Left ventricle myocardium superior (tissue), 1 donor: ENCODE measurements around the gene PCNX3. TPM values are rescaled to one million over a fixed set of nuclear protein-coding genes. Genes with fewer than 3 reads are reported as not detected.
"Not testable (repeated sequence)": the region's sequence is repeated elsewhere in the genome, so short reads cannot be mapped to it uniquely, and the experiment has no call there.

ENCODE experiments used
- ATAC-seq: fragments of 200-7000 bp; cut with Tn5 transposase; one replicate; pipeline ENCODE4 v1.9.1; 2020; ENCODE audit warnings: mild to moderate bottlenecking, moderate library complexity
- DNase-seq: peaks from one replicate; pipeline ENCODE4 v3.0.0-alpha.2; 2020
- intact Hi-C: fragments of 100-400 bp; cut with micrococcal nuclease; formaldehyde crosslinking; loops from one replicate; pipeline ENCODE4 v1.11.0; 2022
- microRNA-seq: library from miRNA; unstranded; fragments of <30 nt; microRNA quantifications from one replicate; pipeline ENCODE4 v1.2.0, GENCODE V29; 2020; ENCODE audit warnings: borderline number of aligned reads
- total RNA-seq: library from RNA; stranded (reverse); fragmentation: NEBNext Ultra II Directional; extraction: Animal tissue kit (Norgen Biotek cat#: 25700); gene quantifications from one replicate; pipeline ENCODE4 v1.2.1, GENCODE V29; 2021
- donor health status: DM: no; HTN: yes; CAD: no; lungs with severe emphysema.

The PCNX3 gene
- total RNA-seq, 1 donor from 2014 or later, result 11.8 TPM

DNA sequence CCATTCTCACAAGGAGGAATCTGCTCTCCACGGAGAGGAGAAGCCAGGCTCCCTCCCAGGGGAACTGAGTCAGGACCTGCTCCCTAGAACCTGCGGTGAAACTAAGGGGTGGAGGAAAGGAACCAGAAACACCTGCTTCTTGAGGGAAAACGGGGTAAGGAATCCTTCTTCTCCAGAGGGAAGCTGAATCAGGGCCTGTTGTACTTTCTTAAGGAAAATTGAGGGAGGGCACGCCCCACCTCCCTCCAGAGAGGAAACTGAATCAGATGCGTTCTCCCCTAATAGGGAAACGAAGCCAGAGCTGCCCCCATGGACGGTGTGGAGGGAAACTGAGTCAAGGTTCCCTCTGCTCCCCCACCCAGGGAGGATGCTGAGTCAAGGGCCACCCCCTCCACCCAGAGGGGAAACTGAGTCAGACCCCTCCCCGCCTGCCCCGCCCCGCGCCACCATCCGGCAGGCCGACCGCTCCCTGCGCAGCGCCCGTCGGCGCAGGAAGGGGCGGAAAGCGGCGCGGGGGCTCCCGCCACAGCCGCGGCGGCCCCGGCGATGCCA is 46.7 kb downstream of the PCNX3 start:
- no peak for ATAC-seq
- intact Hi-C loops, result no loop called here
- DNase-seq, result no peak

DNA sequence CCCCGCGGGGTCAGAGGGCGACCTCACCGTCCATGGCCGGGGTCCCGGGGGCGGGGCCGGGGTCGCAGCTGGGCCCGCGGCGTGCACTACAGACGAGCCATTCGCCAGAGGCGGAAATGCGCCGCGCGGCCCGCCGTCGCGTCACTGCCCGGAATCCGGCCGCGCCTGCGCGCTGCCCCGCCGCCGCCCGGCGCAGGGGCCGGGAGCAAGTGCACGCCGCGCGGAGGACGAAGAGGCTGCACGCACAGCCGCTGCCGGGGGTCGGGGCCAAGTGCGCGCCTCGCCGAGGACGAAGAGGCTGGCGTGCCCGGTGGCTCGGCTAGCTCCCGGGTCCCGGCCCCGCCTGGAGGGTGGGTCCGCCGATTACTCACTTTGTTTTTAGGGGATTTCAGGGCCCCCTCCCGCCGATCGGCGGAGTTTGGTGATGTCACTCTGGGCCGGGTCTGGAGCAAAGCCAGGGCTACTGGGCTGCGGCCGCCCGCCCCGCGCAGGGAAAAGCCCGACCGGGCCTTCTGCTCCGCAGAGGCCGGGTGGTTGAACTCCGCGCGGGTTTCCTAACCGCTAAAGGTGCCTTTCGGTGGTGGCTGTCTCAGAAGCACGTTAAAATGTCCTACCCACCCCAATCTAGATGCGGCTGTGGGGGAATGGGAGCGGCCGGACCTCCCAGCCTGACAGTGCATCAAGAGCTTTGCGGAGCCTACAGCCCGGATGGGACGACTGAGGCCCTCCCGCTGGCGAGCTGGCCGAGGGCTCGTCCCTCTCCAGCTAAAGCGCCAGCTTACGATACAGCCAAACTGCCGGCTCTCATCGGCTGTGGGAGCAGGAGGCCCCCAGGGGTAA is 47.4 kb downstream of the PCNX3 start, which contains the start of gene RELA:
TSS of gene RELA (minus strand) at position 118 of the 840 bp plus-strand sequence. CDS start at position 34, 84 bp downstream.
- DNase-seq (peak; percentile 95), ATAC-seq (peak; percentile 90)
- intact Hi-C loops, result no loop called here

DNA sequence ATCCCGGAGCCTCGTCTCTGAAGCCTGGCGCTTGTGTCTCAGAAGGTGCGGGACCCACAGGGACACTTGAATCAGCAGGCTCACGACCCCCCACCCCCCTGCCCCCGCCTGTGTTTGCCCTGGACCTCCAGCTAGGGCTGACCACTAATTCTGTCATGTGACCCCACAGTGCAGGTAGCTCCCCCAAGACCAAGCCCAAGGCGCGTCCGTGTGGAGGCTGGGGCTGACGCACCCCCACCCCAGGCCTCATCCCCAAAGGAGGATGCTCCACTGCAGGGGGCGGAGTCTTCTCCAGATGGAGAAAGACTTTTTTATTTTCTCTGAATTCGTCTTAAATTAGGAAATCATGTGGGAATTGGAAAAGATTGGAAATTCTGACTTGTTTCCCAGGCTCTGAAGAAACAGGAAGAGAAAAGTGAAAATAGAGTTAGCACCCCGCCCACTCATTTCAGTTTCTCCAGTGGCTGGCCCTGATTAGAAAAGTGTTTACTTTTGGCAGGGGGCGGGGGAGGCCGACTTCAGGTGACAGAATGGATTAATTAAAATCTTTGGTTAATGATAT is 48.1 kb downstream of the PCNX3 start:
- ATAC-seq, result peak; percentile 67
- DNase-seq, result peak; percentile 80
- intact Hi-C loops, result no loop called here

DNA sequence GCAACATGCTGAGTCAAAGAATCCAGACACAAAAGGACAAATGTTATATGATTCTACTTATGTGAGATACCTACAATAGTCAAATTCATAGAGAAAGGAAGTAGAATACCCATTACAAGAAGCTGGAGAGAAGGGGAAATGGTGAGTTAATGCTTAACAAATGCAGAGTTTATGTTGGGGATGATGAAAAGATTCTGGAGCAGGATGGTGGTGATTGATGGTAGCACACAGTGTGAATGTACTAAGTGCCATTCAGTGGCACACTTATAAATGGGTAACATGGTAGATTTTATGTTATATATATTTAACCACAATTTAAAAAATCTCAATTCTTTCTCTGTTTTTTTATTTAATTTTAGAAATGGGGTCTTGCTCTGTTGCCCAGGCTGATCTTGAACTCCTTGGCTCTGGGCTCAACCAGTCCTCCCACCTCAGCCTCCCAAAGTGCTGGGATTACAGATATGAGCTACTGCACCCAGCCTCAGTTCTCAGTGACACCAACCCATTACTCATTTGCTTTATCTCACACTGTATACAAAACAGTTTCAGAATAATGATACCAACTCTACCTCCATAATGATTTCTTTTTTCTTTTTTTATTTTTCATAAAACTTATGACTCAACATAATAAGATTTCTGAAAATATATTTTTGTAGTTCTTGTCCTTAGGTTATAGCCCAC is 56.7 kb downstream of the PCNX3 start:
- intact Hi-C loops, result no loop called here
- DNase-seq (no peak), ATAC-seq (no peak)

DNA sequence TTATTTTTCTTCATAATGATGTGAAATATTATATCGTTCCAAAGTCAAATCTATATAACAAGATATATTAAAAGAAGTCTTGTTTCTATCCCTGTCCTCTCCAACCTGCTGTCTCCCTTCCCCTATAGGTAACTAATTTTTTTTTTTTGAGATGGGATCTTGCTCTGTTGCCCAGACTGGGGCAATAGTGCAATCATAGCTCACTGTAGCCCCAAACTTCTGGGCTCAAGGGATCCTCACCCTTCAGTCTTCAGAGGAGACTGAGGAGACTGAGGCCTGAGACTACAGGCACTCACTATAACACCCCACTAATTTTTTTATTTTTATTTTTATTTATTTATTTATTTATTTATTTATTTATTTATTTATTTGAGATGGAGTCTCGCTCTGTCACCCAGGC is 57.4 kb downstream of the PCNX3 start:
- intact Hi-C loops, result no loop called here
- ATAC-seq, result no peak

DNA sequence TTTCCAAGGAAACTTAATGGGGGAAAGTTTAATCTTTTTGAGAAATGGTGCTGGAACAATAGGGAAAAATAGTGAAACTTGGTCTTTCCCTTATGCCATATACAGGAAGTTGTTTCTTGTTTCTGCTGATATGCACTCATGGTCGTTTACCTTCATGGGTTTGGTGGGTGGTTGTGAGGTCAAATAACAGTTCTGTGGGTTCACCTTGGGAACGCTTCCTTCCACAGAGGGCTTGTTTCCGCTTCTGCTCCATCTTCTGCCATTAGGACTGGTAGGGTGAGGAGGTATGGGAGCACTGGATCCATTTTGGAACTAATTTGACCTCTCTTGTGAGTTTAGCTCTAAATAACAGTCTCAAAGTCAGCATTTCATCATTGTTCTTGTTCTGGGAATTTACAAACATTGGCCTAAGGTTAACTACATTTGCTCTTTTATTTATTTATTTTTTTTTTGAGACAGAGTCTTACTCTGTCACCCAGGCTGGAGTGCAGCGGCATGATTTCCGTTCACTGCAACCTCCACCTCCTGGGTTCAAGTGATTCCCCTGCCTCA is 64.7 kb downstream of the PCNX3 start:
- no peak for ATAC-seq
- no peak for DNase-seq
- intact Hi-C loops, result no loop called here

More for the DNA sequence above, 57.4 kb downstream of the PCNX3 start:
- DNase-seq, result no peak

DNA sequence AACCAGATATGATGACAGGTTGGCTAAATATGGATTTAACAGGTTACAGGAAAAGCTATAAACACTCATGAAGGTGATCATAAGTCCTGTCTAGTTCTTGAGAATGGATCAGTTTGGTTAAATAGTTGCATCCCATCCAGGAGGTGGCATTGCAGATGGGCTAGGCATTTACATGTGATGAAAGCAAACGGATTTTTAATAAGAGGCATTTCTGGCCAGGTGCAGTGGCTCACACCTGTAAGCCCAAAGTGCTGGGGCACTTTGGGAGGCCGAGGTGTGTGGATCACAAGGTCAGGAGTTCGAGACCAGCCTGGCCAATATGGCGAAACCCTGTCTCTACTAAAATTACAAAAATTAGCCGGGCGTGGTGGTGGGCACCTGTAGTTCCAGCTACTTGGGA is 67.9 kb downstream of the PCNX3 start:
- ATAC-seq, DNase-seq, intact Hi-C loops: not testable (repeated sequence)

DNA sequence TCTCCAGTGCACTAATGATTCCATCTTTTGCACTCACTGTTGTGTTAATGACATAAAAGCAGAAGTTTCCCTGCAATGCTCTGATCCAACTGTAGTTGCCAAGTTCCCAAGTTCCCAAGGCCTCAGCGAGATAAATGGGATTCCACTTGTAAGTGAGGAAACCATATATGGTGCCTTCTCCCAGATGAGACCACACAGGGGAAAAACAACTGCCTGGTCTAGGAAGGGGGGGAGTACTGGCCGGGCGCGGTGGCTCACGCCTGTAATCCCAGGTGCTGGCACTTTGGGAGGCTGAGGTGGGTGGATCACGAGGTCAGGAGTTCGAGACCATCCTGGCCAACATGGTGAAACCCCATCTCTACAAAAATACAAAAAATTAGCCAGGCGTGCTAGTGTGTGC is 70.4 kb downstream of the PCNX3 start:
- ATAC-seq (peak; percentile 69), DNase-seq (no peak)
- intact Hi-C loops, result no loop called here

Small RNA genes lying within 50 kb of the gene (microRNA-seq; reads per million reads assigned to microRNA genes)
- gene MIR4489, result not detected
- gene MIR4690, result not detected

Other genes starting within 250 kb of the PCNX3 start
- 4.6 TPM for gene SLC25A45, start 233.1 kb upstream of the PCNX3 start, total RNA-seq
- gene FRMD8, start 229.1 kb upstream of the PCNX3 start, total RNA-seq, result 9.7 TPM
- gene NEAT1, start 193.0 kb upstream of the PCNX3 start, total RNA-seq, result 508 TPM
- 7,191 TPM for gene MALAT1, start 116.7 kb upstream of the PCNX3 start, total RNA-seq
- gene SCYL1, start 90.7 kb upstream of the PCNX3 start, total RNA-seq, result 60.4 TPM
- 77.5 TPM for gene LTBP3, start 57.4 kb upstream of the PCNX3 start, total RNA-seq
- 25.0 TPM for gene ZNRD2, start 45.3 kb upstream of the PCNX3 start, total RNA-seq
- gene FAM89B, start 43.2 kb upstream of the PCNX3 start, total RNA-seq, result 39.3 TPM
- gene EHBP1L1, start 39.7 kb upstream of the PCNX3 start, total RNA-seq, result 57.3 TPM
- gene KCNK7, start 20.0 kb upstream of the PCNX3 start, total RNA-seq, result 0.94 TPM
- 39.0 TPM for gene MAP3K11, start 1.6 kb upstream of the PCNX3 start, total RNA-seq
- 32.0 TPM for gene SIPA1, start 22.3 kb downstream of the PCNX3 start, total RNA-seq
- 40.1 TPM for gene RELA, start 47.1 kb downstream of the PCNX3 start, total RNA-seq
- gene KAT5, start 96.5 kb downstream of the PCNX3 start, total RNA-seq, result 50.1 TPM
- 42.4 TPM for gene RNASEH2C, start 105.0 kb downstream of the PCNX3 start, total RNA-seq
- 6.7 TPM for gene AP5B1, start 165.2 kb downstream of the PCNX3 start, total RNA-seq
- gene OVOL1, start 171.3 kb downstream of the PCNX3 start, total RNA-seq, result not detected
- gene SNX32, start 218.2 kb downstream of the PCNX3 start, total RNA-seq, result not detected
- gene CFL1, start 242.4 kb downstream of the PCNX3 start, total RNA-seq, result 334 TPM
- 37.8 TPM for gene MUS81, start 244.7 kb downstream of the PCNX3 start, total RNA-seq